Nucleus accumbens (tissue), 56 donors: Measurements from ENCODE around the gene PGM1.

ENCODE experiments used
- DNase-seq, 56 donors: peaks; one replicate each; lab custom pipeline; 2025; lab: John Stamatoyannopoulos, UW

The PGM1 gene

DNA sequence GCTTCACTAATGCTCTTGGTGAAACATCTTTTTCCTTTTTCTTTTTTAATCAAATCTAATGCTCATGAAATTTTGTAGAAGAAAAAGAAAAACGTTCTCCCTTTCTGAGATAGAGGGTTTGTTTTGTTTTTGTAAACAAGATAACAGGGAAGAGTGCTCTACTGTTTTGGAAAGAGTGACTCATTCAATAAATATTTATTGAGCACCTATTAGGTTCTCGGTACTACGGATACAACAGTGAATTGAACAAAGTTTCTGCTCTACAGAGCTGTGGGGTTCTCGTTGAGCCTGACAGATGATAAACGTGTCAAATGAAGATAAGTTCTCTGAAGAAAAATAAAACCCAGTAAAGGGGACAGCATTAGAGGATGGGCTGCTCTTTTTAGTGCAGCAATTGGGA lies 7.0 kb downstream of the PGM1 start:
- DNase-seq: no peak

DNA sequence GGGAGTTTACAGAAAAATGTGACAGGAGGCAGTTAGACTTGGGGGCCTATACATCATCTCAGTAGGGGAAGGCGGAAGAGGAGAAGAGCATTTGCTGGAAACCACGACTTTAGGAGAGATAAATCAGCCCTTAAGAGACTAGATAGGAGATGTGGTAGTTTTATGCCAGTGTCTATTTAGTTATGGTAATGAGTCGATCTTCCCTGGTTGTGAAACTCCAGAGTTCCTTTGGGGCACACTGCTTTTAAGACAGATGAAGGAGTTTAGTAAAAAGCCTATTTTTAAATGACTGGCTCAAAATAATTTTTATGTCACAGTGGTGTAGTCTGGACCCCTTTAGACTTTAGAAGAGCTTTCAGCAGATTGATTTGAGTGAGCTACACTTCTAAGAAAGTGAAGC lies 7.8 kb downstream of the PGM1 start:
- DNase-seq: no peak

DNA sequence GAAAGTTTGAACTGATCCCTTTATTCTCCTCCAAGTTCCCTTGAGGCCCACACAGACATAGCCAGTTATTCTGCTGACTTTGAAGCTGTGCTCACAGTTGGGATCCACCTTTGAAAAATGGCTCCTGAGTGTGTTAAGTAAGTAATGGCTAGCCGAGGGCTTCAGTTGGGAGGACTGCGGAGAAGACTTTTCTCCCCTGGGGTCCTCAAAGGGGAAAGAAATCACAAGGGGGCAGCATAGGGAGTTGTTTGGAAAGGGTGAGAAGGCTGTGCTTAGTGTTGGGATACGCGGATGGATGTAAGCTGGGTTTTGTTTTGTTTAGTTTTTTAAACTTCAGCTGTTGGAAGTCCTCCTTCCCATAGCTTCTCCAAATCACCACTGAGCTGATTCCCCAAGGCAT lies 8.3 kb downstream of the PGM1 start:
- no peak for DNase-seq

DNA sequence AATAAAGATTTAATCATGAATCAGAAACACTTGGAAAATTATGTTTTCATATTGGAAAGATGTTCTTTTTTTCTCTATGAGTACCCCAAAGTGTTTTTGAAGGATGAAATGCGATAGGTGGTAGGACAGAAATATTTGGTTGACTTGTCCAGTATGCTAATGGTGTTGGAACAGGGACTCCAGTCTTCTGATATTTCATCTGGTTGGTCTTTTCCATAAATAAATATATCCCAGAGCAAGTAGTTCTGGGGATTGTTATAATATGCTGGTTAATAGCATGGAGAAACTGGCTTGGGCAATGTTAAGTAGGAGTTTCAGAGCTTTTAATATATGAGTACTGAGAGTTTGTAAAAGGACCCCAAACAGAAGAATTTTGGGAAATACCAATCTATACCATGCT lies 8.7 kb downstream of the PGM1 start:
- no peak for DNase-seq

DNA sequence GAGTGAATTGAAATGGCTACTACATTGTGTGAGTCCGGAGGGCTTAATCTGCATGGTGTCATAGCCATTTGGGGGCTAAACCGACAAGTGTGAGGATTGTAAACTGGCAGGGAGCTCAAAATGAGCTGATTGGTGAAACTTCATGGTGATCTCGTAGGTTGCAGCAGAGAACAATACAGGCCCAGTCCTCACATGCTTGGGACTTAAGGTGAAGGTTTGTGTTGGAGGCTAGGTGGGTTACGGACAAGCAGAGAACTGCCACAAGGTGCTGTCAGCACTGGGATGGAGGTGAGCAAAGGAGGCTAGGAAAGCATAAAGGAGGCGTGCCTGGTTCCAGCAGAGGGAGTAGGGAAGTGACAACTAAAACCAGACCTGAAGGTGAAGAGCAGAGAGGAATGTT lies 9.4 kb downstream of the PGM1 start:
- DNase-seq: no peak

DNA sequence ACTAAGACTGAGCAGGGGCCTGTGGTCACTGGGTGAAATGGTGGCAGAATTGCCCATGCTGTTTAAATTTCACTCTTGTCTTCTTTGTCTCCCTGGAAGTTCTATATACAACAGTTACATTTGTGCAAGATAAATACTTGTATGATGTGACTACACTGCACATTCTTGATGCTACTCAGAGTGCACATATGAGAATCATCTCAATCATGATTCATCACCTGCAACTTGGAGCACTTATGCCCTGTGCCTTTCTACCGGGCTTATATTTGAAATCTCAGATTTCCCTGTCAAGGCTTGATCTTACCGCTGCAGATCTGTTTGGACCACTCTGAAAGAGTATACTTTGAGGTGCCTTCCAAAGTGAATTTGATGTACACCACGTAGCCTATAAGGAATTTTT lies 10.6 kb downstream of the PGM1 start:
- no peak for DNase-seq

DNA sequence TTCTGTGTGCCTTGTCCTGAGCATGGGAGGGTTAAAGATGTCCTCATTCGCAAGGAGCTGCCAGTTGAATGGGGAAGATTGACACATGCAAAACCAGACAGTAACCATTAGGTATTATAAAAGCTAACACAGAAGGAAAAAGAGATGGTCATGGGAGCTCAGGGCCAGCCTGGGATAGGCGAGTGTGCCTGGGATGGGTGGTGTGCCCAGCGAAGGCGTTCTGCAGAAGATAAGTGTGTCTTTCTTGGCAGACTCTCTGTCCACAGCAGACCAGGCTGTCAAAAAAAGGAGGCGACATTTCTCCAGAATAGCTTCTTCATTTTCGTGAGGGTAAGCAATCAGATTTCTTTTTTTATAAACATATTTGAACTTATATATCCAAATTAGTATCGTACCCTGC lies 14.1 kb downstream of the PGM1 start:
- DNase-seq: no peak

DNA sequence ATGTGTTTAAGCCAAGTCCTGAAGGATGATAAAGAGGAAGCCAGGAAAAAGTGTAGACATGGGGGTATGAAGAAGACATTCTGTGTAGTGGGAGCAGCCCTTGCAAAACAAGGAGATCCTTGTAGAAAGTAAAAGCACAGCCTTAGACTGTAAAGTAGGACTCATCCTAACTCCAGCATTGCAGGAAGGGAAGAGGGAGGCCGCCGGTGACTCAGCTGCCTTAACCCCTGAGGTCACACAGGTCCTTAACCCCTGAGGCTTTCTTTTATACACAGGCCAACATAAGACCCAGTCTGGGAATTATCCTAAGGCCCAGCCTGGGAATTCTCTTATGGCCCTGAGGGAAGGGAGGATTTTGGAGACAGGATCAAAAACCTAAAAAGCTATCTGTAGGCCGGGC lies 18.0 kb downstream of the PGM1 start:
- DNase-seq: no peak

DNA sequence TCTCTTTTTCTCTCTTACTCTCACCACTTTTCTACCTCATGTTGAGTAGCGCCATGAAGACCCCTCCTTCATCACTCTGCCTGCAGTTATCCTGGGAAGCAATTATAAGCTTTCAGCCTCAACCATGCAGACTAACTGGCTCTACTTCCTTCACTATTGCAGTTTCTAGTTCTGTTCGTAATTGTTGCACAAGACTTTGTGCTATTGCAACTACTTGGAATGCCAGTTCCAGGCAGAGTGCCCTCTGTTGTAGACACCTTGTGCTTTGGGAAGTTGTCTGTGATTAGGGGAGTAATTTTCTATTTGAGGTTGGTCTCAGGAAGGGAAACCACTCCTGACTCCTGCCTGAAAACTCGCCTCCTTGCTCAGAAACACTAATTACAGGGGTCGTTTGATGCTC lies 19.4 kb downstream of the PGM1 start:
- DNase-seq: no peak

DNA sequence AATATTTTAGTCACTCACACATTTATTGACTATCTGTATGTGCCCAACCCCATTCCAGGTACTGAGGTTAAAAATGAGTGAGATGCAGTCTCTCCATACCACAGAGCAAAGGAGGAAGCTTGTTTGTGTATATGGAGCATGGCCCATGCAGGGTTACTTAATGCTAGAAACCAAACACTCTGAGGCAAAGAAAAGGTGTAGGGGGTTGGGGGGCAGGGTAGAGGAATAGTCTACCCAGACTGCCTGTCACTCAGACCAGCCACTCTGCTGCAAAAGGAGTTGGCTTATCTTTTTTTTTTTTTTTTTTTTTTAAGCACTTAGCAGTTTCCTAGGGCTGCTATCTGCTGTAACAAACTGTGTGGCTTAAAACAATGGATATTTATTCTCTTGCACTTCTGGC lies 19.8 kb downstream of the PGM1 start:
- DNase-seq: no peak

DNA sequence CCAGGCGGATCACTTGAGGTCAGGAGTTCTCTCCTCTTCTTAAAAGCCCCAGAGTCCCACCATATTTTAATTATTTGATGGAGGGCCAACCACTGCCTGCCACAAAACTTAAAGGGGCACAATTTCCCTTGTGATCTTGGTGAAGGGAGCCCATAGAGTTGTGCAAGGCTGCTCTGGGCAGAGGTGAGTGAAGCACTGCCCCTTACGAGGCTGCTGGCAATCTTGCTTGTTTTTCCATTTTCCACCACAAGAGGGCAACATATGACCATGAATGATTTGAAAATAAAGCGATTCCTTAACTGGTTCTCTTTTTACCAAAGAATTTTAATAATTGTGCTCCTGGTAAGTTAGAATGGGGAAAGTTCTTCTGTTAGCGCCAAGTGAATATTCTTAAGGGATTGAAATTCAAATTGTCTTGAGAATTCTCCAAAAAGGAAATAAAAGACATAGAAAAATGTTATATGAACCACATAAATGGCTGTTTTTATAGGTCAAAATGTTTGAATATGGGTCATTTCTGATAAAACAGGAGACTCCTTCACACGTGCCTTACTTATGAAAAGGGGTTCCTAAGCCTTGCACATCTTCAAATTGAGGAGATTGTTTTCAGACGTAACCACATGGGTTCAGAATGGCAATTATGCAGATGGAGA lies 22.7 kb downstream of the PGM1 start:
- peak in 33 of 56 donors; percentile 1 to 72 (median 19) for DNase-seq

DNA sequence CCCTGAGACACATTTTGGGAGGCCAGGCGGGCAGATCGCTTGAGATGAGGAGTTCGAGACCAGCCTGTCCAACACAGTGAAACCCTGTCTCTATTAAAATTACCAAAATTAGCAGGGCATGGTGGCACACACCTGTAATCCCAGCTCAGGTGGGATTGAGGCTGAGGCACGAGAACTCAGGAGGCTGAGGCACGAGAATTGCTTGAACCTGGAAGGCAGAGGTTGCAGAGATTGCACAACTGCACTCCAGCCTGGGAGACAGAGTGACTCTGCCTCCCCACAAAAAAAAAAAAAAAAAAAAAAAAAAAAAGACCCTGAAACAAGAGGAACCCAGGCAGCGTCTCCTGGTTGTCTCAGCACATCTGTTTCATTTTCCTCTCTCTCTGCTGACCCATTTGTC lies 24.2 kb downstream of the PGM1 start:
- DNase-seq: no peak

DNA sequence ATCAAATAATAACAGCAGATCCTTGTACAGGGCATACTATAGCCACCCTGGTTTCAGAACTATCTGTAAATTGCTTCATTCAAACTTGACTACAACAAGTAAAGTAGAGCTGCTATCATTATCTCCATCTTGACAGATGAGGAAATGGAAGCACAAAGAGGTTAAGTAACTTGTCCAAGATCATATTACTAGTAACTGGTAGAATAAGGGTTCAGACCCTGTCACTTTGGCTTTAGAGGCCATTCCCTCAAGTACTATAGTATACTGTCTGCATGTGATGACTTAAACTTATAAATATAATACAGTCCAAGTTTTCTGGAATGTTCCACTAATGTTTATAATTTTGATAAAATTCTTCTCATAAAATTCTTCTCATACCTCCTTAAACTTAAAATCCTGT lies 24.8 kb downstream of the PGM1 start:
- DNase-seq: no peak

DNA sequence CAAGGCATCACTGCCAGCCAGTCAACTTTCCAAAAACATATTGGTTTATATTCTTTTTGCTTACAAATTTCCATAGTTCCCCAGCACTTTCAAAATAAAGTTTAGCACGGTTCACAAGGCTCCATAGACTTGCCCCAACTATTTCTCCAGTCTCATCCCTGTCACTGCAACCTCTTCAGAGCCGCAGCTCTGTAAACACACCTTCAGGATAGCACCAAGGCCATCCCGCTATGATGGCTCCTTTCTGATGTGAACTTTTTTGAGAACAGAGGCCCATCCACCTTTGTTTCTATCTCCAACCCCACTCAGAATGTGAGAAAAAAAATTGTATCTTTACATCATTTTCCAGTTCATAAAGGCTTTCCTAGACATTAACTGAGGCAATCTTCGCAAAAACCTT lies 26.3 kb downstream of the PGM1 start:
- DNase-seq: no peak

DNA sequence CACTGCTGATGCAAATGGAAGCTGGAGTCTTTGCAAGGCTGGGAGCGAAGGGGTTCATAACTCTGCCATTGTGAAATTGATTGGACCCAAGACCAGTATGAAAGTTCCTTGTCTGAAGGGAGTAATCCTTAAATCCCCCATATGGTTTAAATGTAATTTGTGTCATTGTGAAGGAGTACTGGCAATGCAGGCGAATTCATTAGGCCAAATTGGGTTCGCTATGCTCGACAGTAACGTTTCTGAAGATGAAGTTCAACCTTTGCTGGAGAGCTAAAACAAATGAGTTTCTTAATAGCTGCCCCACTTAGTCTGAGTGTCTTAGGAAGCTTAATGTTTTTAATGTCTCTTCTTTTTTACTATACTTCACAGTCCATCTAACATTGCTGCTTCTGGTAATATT lies 27.5 kb downstream of the PGM1 start:
- no peak for DNase-seq

DNA sequence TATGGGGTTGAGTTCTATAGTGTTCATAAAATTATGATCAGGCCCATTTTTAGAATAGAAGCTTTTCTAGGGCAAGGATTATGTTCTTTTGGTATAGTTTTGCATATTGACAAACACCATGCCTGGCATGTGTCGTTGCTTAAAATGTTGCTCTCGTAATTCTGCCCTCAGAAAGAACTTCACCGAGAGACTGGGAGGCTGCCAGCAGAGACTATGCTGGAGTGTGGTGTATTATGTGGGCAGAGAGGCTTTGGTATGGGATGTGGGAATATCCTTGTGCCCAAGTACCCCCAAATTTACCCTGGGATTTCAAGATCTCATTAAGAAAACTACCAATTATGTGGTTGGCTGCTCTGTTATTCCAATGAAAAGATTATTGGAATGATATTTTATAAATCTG lies 27.9 kb downstream of the PGM1 start:
- DNase-seq: peak in 9 of 56 donors; percentile 0 to 41 (median 10)

DNA sequence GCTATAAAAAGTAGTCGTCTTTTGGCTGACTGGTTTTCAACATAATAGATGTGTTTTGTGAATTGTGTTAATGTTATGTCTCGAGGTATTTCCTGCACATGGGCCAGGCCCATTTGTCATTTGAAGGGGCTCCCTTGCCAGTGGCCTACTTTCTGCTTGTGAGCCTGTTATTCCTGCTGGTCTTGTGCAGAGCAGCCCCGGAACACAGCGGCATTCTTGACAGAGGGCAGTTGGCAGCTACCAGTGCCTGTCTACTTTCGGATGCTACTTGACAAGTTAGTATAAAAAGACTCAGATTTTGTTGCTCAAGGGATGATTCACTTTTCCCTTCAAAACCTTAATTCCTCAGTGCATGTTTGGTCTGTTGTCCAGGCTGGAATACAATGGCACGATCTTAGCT lies 28.5 kb downstream of the PGM1 start:
- DNase-seq: peak in 30 of 56 donors; percentile 4 to 71 (median 36)

DNA sequence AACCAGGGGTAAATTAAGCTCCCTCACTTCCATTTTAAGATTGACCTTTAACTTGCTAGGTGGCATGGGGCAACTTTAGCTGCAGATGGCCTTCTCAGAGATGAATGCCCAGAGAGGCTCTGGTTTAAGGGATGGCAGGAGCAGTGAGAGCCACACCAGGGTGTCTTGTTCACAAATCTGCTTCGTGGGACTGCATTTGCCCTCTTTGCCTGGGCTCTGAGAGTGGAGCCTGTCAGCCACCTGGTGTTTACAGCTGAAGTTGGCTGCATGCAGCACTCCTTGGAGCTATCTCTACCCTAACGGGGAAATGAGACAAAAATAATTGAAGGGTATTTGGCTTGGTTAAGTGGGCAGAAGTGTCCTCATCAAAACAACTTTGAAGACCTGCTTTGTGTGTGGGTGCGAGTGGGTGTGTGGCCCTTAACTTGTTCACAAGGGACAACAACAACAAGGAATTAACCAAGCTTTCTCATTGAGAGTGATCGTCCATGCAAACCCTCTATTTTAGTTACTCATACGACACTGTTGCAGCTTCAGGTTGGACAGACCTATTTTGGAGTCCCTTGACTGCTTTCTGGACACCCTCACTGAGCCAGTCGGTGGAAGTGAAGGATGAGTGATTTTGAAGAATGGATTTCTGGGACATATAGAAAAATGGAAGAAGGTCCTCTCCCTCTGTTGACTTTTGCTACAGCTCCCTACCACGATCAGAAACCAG lies 29.8 kb downstream of the PGM1 start:
- DNase-seq: peak in 1 of 56 donors; percentile 2

DNA sequence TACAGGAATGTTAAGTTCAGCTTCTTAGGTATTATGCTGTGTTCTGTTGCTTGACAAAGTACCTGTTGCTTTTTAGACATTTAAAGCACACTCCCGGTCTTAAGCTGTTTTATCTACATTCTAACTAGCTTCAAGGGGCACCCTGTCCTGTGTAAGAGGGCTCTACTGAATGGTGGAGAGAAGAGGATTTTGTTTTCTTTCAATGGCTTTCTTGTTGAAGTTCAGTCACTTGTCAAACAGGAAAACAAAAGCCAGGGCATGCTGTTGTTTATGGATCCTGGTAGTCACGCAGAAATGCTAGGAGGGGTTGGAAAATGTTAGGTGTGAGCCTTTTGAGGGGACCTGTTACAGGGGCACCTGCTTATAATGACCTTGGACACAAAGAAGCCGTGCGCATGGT lies 30.7 kb downstream of the PGM1 start:
- no peak for DNase-seq

DNA sequence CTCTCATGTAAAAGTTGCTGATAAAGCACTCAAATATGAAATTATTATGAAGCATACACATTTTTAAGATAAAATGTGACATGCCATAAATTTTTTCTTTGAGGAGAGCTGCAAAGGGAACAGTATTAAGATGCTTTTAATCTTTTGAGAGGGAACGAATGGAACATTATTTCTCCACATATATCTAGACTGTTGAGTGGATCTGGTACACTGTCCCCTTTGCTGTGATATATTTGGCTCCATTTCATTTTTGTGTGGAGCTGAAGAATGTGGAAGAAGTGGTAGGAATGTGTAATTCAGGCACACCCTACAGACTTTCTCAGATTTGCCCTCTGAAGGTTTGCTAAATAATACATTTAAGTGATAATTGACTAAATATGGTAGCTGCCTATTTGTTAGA lies 31.7 kb downstream of the PGM1 start:
- no peak for DNase-seq

DNA sequence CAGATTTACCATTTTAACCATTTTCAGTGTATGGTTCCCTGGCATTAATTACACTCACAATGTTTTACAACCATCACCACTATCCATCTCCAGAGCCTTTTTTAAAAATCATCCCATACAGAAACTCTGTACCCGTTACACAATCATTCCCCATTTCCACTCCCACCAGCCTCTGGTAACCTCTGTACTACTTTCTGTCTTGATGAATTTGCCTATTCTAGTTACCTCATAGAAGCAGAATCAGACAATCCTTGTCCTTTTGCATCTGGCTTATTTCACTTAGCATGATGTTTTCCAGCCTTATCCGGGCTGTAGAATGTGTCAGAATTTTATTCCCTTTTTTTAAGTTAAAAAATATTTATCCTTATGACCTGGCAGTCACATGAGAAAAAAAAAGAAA lies 33.0 kb downstream of the PGM1 start:
- DNase-seq: no peak

DNA sequence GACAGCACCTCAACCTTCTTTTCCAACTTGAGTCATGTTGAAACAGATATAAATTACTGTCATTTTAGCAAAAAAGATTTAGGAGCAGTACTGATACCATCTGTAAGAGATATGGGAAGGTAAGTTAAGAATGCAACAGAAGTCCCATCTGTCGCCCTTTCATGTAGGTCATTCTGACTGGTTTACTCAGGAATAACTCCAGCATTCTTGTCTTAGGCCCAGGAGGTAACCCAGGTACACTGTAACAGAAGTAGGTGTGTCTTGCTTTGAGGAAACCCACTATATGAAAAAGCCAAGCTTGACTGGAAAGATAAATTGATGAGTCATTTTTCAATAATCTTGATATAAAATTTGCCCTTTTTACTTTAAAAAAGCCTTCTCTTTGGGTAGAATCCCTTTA lies 35.4 kb downstream of the PGM1 start:
- no peak for DNase-seq

DNA sequence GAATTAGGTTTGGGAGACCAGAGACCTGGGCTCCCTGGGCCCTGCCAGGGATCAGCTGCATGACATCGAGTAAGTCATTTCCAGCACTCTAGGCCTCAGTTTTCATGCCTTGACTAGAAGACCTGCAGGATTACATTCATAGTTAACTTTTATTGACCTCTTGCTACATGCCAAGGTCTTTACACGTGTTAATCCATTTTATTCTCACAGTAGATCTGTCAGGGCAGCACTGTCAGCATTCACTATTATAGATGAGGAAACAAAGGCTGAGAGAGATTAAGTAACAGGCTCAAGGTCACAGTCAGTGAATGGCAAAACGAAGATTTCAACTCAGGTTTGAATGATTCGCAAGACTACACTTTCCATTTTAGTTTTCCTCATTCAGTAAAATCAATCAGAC lies 37.0 kb downstream of the PGM1 start:
- DNase-seq: no peak
